ENCODE measurements around the gene RAB28.

DNA sequence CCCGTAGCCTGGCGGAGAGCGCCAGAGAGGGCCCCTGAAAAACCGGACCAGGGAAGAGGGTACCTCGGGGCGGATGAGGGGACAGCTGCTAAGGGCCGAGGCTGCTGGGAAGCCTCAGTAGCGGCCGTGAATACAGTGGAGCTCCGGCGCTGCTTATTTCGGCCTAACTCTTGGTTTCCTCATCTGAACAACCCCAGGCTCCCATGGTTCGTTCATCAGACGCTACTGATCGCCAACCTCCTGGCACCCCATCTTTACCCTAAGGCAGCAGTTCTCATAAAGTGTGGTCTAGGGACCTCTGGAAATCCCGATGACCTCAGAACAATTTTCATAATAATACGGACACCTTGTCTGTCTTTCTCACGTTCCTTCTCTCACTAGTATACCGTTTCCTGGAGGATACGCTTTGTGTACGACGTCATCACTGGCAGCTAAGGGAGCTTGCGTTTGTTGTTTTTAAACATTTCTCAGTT is 645 bp upstream of the RAB28 start:
- TF ChIP-seq EZH2 (optimal IDR thresholded peaks at IDR 0.05; ENCODE audit: low read depth, low read length) (no peak), CTCF (IDR thresholded peaks at IDR 0.05; ENCODE audit: low read length) (no peak), EZH2phosphoT487 (IDR thresholded peaks at IDR 0.05; ENCODE audit: low read length) (no peak)

Measured in MM.1S (cell line).